ENCODE results near the gene IMPG1.

DNA sequence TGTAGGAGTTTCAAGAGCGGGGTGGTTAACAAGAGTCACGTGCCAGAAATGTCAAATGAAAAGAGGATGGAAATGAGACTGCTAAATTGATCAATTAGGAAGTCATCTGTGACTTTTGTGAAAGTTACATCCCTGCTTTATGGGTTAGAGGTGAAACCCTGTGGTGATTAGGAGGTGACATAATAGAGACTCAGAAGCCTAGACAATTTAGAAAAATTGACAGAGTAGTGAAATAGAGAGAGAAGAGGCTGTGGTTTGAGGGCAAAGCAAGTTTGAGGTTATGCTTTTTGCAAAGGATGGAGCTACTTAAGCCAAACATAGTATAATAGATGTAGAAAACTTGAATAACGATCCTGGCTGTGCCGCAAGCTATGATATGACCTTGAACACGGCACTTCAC, 71.8 kb downstream of the IMPG1 start:
- no peak for TF ChIP-seq CTCF (IDR thresholded peaks at IDR 0.05)
- TF ChIP-seq POLR2A (IDR thresholded peaks at IDR 0.05), result no peak
